B cell (primary cell): ENCODE results near the gene CCDC78.

Source experiments
- EZH2 ChIP-seq: IDR thresholded peaks from 2 replicates; pipeline ENCODE4 v1.6.1; 2012; ENCODE audit warnings: borderline replicate concordance, low read depth, mild to moderate bottlenecking, moderate library complexity, low read length; ENCODE audit not compliant: insufficient read depth, poor library complexity, severe bottlenecking
- TF ChIP-seq, protein P1 (sequence below): fragments of 200-600 bp; IDR thresholded peaks from one replicate; pipeline ENCODE4 v1.8.0; 2022; ENCODE audit warnings: antibody characterized with exemption, mild to moderate bottlenecking

DNA sequence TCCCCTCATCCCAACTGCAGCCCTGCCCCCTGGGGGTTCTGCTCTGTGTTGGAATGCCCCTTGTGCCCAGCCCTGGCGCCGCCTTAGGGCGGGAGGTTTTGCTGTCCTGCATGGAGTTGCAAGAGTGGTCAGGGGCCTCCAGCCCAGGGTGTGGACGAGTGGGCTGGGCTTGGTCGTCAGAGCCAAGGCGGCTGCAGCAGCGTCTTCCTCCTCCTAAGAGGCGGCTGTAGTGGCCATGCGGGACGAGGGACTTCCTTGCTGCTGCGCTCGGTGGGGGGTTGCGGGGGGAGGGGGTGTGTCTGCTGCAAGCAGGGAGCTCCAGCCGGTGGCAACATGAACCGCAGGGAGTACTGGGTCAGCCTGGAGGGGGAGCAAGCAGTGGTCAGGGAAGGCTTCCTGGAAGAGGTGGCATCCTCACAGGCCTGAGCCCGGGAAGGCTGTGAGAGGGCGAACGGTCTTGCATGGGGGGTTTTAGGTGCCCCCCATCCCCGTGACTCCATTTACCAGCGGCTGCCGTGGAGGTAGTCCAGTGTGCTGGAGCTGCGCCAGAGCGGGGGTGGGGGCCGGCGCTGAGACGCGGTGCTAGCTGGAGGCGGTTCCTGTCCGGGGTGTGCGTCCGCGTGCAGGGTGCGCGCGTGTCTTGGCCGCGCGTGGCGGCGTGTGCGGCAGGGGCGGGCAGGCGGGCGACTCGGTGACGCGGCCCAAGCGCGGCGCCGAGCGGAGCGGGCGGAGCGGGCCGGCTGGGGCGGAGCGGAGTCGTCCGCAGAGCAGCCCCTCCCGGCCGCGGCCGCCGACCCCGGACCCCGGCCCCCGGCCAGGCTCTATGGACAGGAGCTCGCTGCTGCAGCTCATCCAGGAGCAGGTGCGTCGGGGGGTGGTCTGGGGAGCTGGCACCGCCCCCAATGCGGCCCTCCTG, 51.0 kb downstream of the CCDC78 start, which contains the start of gene RHBDL1:
- TF ChIP-seq, protein P1, sequence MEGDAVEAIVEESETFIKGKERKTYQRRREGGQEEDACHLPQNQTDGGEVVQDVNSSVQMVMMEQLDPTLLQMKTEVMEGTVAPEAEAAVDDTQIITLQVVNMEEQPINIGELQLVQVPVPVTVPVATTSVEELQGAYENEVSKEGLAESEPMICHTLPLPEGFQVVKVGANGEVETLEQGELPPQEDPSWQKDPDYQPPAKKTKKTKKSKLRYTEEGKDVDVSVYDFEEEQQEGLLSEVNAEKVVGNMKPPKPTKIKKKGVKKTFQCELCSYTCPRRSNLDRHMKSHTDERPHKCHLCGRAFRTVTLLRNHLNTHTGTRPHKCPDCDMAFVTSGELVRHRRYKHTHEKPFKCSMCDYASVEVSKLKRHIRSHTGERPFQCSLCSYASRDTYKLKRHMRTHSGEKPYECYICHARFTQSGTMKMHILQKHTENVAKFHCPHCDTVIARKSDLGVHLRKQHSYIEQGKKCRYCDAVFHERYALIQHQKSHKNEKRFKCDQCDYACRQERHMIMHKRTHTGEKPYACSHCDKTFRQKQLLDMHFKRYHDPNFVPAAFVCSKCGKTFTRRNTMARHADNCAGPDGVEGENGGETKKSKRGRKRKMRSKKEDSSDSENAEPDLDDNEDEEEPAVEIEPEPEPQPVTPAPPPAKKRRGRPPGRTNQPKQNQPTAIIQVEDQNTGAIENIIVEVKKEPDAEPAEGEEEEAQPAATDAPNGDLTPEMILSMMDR = no peak
- no peak for TF ChIP-seq EZH2
